Tibial nerve (tissue), 3 donors: ENCODE data around the gene FNDC4.

Experiments
- POLR2A ChIP-seq, 2 donors: fragments of 450-650 bp; IDR thresholded peaks; one replicate each; pipeline ENCODE4 v1.6.1; 2017; ENCODE audit warnings: antibody characterized with exemption in 2 of 2, mild to moderate bottlenecking in 2 of 2, moderate library complexity in 2 of 2
- TF ChIP-seq, protein P1 (sequence below), 5 experiments: fragments of 200-600 bp in 3 of 5; fragments of 450-650 bp in 2 of 5; sonication (generic) in 3 of 5; IDR thresholded peaks; one replicate each; pipeline ENCODE4 v1.5.1; 2016 to 2019; ENCODE audit warnings: antibody characterized with exemption in 5 of 5, mild to moderate bottlenecking in 3 of 5, moderate library complexity in 2 of 5

- TF ChIP-seq, protein P1, sequence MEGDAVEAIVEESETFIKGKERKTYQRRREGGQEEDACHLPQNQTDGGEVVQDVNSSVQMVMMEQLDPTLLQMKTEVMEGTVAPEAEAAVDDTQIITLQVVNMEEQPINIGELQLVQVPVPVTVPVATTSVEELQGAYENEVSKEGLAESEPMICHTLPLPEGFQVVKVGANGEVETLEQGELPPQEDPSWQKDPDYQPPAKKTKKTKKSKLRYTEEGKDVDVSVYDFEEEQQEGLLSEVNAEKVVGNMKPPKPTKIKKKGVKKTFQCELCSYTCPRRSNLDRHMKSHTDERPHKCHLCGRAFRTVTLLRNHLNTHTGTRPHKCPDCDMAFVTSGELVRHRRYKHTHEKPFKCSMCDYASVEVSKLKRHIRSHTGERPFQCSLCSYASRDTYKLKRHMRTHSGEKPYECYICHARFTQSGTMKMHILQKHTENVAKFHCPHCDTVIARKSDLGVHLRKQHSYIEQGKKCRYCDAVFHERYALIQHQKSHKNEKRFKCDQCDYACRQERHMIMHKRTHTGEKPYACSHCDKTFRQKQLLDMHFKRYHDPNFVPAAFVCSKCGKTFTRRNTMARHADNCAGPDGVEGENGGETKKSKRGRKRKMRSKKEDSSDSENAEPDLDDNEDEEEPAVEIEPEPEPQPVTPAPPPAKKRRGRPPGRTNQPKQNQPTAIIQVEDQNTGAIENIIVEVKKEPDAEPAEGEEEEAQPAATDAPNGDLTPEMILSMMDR (IDR thresholded peaks at IDR 0.05), result no peak
- no peak for TF ChIP-seq POLR2A (IDR thresholded peaks at IDR 0.05)
Observed at GRCh38 chr2:27518113-27518781, 23.2 kb upstream of the FNDC4 start.
